ENCODE data around the gene GP1BB.

Gene GP1BB

DNA sequence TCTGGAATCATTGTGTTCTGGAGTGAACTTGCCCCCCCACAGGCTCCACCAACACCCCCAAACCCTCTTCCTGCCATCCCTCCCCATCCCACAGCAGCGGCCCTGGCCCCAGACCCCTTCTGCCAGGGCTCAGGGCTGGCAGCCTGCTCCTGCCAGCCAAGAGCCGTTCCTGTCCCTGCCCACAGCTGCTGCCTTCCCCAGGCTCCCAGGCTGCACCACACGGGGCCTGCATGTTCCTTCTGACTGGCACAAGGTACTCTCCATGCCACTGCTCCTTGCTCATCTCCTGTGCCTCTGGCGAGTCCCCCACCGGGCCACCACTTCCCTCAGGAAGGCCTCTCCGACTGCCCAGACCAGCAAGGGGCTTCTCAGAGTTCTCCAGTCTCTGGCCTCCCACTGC, 4.9 kb downstream of the GP1BB start:
- TF ChIP-seq, protein P1, sequence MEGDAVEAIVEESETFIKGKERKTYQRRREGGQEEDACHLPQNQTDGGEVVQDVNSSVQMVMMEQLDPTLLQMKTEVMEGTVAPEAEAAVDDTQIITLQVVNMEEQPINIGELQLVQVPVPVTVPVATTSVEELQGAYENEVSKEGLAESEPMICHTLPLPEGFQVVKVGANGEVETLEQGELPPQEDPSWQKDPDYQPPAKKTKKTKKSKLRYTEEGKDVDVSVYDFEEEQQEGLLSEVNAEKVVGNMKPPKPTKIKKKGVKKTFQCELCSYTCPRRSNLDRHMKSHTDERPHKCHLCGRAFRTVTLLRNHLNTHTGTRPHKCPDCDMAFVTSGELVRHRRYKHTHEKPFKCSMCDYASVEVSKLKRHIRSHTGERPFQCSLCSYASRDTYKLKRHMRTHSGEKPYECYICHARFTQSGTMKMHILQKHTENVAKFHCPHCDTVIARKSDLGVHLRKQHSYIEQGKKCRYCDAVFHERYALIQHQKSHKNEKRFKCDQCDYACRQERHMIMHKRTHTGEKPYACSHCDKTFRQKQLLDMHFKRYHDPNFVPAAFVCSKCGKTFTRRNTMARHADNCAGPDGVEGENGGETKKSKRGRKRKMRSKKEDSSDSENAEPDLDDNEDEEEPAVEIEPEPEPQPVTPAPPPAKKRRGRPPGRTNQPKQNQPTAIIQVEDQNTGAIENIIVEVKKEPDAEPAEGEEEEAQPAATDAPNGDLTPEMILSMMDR (IDR thresholded peaks at IDR 0.05; ENCODE audit: low read depth, low read length) = no peak
- H3K4me3 ChIP-seq (replicated peaks in 1 of 2; ENCODE audit: low read depth in 2 of 2, low read length in 2 of 2) = no peak overlapping the region
- DNase-seq (ENCODE audit: low read depth in 2 of 2) = no peak

- no peak overlapping the region for H3K4me3 ChIP-seq (replicated peaks in 1 of 2; ENCODE audit: low read depth in 2 of 2, low read length in 2 of 2)
- no peak for DNase-seq (ENCODE audit: low read depth in 2 of 2)
Observed at GRCh38 chr22:19728836-19729235, 5.5 kb downstream of the GP1BB start.

DNA sequence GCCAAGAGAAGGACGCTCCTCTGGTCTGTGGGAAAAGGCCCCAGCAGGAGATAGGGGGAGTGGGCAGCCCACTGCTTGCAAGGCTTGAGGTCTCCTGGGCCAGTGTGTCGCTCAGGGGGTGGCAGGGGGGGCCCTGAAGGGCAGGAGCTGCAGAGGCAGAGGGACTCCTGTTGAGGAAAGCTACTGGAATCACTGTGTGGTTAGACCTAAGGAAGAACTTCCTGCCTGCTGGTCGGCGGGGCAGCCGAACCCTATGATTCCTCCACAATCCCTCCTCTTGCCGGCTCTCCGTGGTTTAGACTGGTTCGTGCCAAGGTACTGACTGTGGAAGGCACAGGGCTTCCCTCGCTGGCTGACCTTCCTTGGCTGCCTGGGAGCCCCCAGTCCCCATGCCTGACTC, 6.2 kb downstream of the GP1BB start:
- TF ChIP-seq, protein P1 (IDR thresholded peaks at IDR 0.05; ENCODE audit: low read depth, low read length) = no peak
- H3K4me3 ChIP-seq (replicated peaks in 1 of 2; ENCODE audit: low read depth in 2 of 2, low read length in 2 of 2) = no peak overlapping the region

More at GRCh38 chr22:19728836-19729235, 5.5 kb downstream of the GP1BB start:
- TF ChIP-seq, protein P1 (IDR thresholded peaks at IDR 0.05; ENCODE audit: low read depth, low read length) = no peak

GRCh38 chr22:19730198-19730597, 6.9 kb downstream of the GP1BB start:
- TF ChIP-seq, protein P1 (IDR thresholded peaks at IDR 0.05; ENCODE audit: low read depth, low read length) = no peak
- no peak overlapping the region for H3K4me3 ChIP-seq (replicated peaks in 1 of 2; ENCODE audit: low read depth in 2 of 2, low read length in 2 of 2)
- DNase-seq (ENCODE audit: low read depth in 2 of 2) = no peak

More for the DNA sequence above, 6.2 kb downstream of the GP1BB start:
- no peak for DNase-seq (ENCODE audit: low read depth in 2 of 2)

DNA sequence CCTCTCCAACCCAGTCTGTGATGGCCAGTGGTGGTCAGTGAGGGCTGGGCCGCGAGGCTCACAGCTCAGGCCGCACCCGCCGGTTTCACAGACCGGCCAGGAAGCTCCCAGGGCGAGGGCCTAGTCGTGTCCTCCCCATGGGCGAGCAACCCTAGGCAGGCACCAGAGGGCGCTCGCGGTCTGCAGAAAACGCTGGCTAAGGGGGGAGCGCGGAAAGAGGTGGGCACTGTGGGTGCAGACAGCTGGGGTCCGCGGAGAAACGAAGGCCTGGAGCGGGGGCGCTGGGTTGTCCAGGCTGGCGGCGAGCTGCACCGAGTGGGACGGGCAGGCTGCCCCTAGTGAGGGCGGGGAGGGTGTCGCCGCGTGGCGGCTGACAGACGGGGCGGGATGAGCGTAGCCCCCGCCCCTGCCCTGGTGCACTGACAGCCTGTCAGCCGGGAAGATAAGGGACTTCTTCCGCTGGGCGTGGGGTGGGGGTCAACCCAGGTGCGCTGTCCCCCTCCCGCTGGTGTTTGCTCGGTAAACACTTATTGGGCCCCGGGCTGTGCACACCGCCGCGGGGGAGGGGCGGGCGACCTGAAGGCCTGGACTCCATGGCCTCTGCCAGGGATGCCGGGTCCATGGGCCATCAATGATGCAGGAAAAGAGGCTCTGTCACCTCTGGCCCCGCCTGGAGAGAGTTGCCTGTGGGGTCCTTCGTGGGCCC, 7.5 kb downstream of the GP1BB start:
- DNase-seq (ENCODE audit: low read depth in 2 of 2) = peak; percentile 78 to 81
- TF ChIP-seq, protein P1 (IDR thresholded peaks at IDR 0.05; ENCODE audit: low read depth, low read length) = peak; percentile 98
- peak overlapping the region; percentile 37 to 56 for H3K4me3 ChIP-seq (replicated peaks in 1 of 2; ENCODE audit: low read depth in 2 of 2, low read length in 2 of 2)

GRCh38 chr22:19731361-19732135, 8.2 kb downstream of the GP1BB start:
- no peak overlapping the region for H3K4me3 ChIP-seq (replicated peaks in 1 of 2; ENCODE audit: low read depth in 2 of 2, low read length in 2 of 2)
- DNase-seq (ENCODE audit: low read depth in 2 of 2) = no peak
- TF ChIP-seq, protein P1 (IDR thresholded peaks at IDR 0.05; ENCODE audit: low read depth, low read length) = no peak
